HepG2 (cell line): Measurements from ENCODE around the gene DENND5B. TPM values are rescaled to one million over a fixed set of nuclear protein-coding genes. Genes with fewer than 3 reads are reported as not detected.
"Not testable (repeated sequence)": the region's sequence is repeated elsewhere in the genome, so short reads cannot be mapped to it uniquely, and the experiment has no call there.

Experiments
- ATAC-seq: fragments of 200-7000 bp; cut with Tn5 transposase; 3 replicates; pipeline ENCODE4 v1.9.1; 2020; ENCODE audit warnings: mild to moderate bottlenecking, moderate library complexity
- BruUV-seq: library from RNA; stranded (reverse); fragments of 400-500 nt; replicated peaks from 2 replicates; lab custom pipeline; 2021; lab: Mats Ljungman, UMichigan
- CTCF ChIA-PET: fragments of 300-600 bp; formaldehyde crosslinking; extraction: SDS; loops from one replicate; lab custom pipeline; 2021; ENCODE audit warnings: low total read pairs, inconsistent platforms, low intra/inter-chr PET ratio; lab: Yijun Ruan, JAX
- POLR2A ChIA-PET: fragments of 350-600 bp; sonication (Branson Sonifier 250); formaldehyde crosslinking; loops from one replicate; lab custom pipeline; 2020; ENCODE audit warnings: antibody characterized with exemption, inconsistent platforms; lab: Yijun Ruan, JAX
- DNase-seq: peaks from one replicate; pipeline ENCODE4 v3.0.0-alpha.2; 2015; ENCODE audit warnings: low spot score
- FAIRE-seq: peaks from 3 replicates; lab custom pipeline; 2011; peaks lifted over from hg19 to GRCh38; lab: Jason Lieb, UNC
- H2AFZ ChIP-seq: one replicate; pipeline ENCODE4 v1.6.1; 2011; ENCODE audit warnings: low read length, inconsistent platforms
- H3K27ac ChIP-seq: fragments of 300-600 bp; 3 replicates; pipeline ENCODE4 v1.8.0; 2011; ENCODE audit warnings: mixed run types, mild to moderate bottlenecking, mixed read lengths, low read length, inconsistent platforms; ENCODE audit not compliant: insufficient read depth; ENCODE audit errors: extremely low read length
- H3K27me3 ChIP-seq, 2 experiments: fragments of 200-600 bp in 1 of 2; 2 replicates in 1 of 2; 3 replicates in 1 of 2; pipeline versions ENCODE4 v1.6.0 to v1.8.0; 2011; ENCODE audit warnings: low read length in 2 of 2, mild to moderate bottlenecking in 2 of 2, moderate library complexity in 2 of 2, inconsistent platforms in 1 of 2; ENCODE audit not compliant: insufficient read depth in 2 of 2, control insufficient read depth in 1 of 2
- H3K36me3 ChIP-seq, 2 experiments: fragments of 200-600 bp in 1 of 2; replicated peaks in 1 of 2; 2 replicates in 1 of 2; 3 replicates in 1 of 2; pipeline versions ENCODE4 v1.5.1 to v1.8.0; 2011; ENCODE audit warnings: low read length in 2 of 2, inconsistent platforms in 1 of 2; ENCODE audit not compliant: insufficient read depth in 2 of 2, control insufficient read depth in 1 of 2
- H3K4me1 ChIP-seq: 2 replicates; pipeline ENCODE4 v1.5.1; 2012; ENCODE audit warnings: low read length, inconsistent platforms; ENCODE audit not compliant: insufficient read depth
- H3K4me2 ChIP-seq: 2 replicates; pipeline ENCODE4 v1.6.0; 2011; ENCODE audit warnings: low read depth, low read length, inconsistent platforms
- H3K4me3 ChIP-seq, 3 experiments: fragments of 200-600 bp in 1 of 3; sonication (generic), shearing (Covaris generic) in 1 of 3; replicated peaks in 1 of 3; 2 replicates each; pipeline ENCODE4 v1.5.1; 2011 to 2016; ENCODE audit warnings: low read length in 3 of 3, inconsistent platforms in 2 of 3, low read depth in 2 of 3, mild to moderate bottlenecking in 2 of 3, control low read depth in 1 of 3, mixed read lengths in 1 of 3; ENCODE audit not compliant: insufficient read depth in 1 of 3
- H3K79me2 ChIP-seq: one replicate; pipeline ENCODE4 v1.6.1; 2011; ENCODE audit warnings: low read length, inconsistent platforms; ENCODE audit not compliant: insufficient read depth
- H3K9ac ChIP-seq: 2 replicates; pipeline ENCODE4 v1.6.0; 2011; ENCODE audit warnings: mild to moderate bottlenecking, low read depth, low read length, inconsistent platforms; ENCODE audit not compliant: insufficient read depth
- H3K9me3 ChIP-seq: 2 replicates; pipeline ENCODE4 v1.5.1; 2012; ENCODE audit warnings: mild to moderate bottlenecking, low read length
- H4K20me1 ChIP-seq: 2 replicates; pipeline ENCODE4 v1.6.0; 2011; ENCODE audit warnings: inconsistent platforms, mild to moderate bottlenecking, low read length, moderate library complexity; ENCODE audit not compliant: insufficient read depth
- DPF2 ChIP-seq: sonication (generic); formaldehyde crosslinking; IDR thresholded peaks from 2 replicates; pipeline ENCODE4 v1.4.0; 2020; ENCODE audit warnings: mild to moderate bottlenecking, low read depth, missing genetic modification reagents, borderline replicate concordance
- WGBS: methylation state at CpG from one replicate; pipeline ENCODE4 v1.1.6; 2017; ENCODE audit warnings: low lambda C conversion rate; 5-methylcytosine and 5-hydroxymethylcytosine counted together
- in situ Hi-C: cut with HindIII; loops from 2 replicates; pipeline ENCODE4 v1.10.0; 2017; ENCODE audit warnings: low pct_unique_long_range_greater_than_20kb; ENCODE audit not compliant: extremely low pct_ligation_motif_present
- intact Hi-C: fragments of 100-400 bp; cut with micrococcal nuclease; formaldehyde crosslinking; loops from one replicate; pipeline ENCODE4 v1.10.0; 2022; ENCODE audit not compliant: unreplicated experiment
- polyA plus RNA-seq, 8 experiments: library from polyadenylated mRNA; depleted of rRNA in 3 of 8; stranded (reverse) in 7 of 8; unstranded in 1 of 8; fragments of >200 nt; fragmentation: Illumina TruSeq in 4 of 8; extraction: Trizol in 4 of 8; gene quantifications; 2 replicates each; pipeline versions ENCODE4 v1.2.1 to v1.2.3, GENCODE V29; 2011 to 2016; ENCODE audit warnings: low read depth in 4 of 8, missing spikeins in 1 of 8, mixed read lengths in 1 of 8; ENCODE audit not compliant: insufficient read depth in 1 of 8
- total RNA-seq, 5 experiments: library from RNA; depleted of rRNA; stranded (reverse); fragments of >200 nt; fragmentation: Illumina TruSeq; extraction: Trizol; gene quantifications; 2 replicates each; pipeline ENCODE4 v1.2.3, GENCODE V29; 2016; ENCODE audit warnings: low read depth in 1 of 5

Gene DENND5B
- total and polyA plus RNA-seq, 2 of the 13 experiments (the other 11 are each of a cell fraction or from before 2014, with no cell fraction given): 14.7 to 18.7 TPM

DNA sequence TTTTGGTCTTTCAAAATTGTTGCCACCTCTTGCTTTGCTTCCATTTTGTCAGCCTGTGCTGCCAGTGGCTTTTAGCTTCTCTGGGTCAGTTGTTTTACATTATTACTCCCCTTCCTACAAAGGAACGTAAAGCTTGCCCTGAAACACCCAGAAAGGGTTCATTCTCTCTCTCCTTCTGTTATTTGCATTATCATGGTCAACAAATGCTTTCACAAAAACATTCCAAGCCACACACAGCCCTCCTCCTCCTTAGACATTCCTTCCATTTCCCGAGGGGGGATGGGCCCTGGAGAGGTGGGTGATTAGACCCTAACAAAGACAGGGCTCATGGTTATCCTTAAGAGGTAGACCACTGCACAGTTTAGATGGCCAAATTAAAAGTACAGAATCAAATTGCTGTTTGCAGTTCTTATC, 204.6 kb downstream of the DENND5B start:
- H3K27me3 ChIP-seq: no peaks in the 10 kb centered on the region
- H2AFZ ChIP-seq: no peak overlapping the region
- H4K20me1 ChIP-seq: no peaks in the 10 kb centered on the region
- no peak for TF ChIP-seq DPF2 (CRISPR knock-in tag)
- no peak overlapping the region for H3K4me3 ChIP-seq
- no peak overlapping the region for H3K9ac ChIP-seq
- H3K4me2 ChIP-seq: no peak overlapping the region
- WGBS: 83% methylated on average over 2 of the region's 2 CpGs
- ATAC-seq: no peak
- no peaks in the 10 kb centered on the region for H3K4me1 ChIP-seq
- TSS peak; percentile 36 for BruUV-seq
- intact Hi-C loops: no loop called here
- no peaks in the 10 kb centered on the region for H3K79me2 ChIP-seq
- no peak overlapping the region for H3K27ac ChIP-seq
- no peaks in the 10 kb centered on the region for H3K9me3 ChIP-seq
- ChIA-PET CTCF (no interaction called here), POLR2A (no interaction called here)
- FAIRE-seq: no peak
- DNase-seq: no peak
- H3K36me3 ChIP-seq: peaks cover 9 to 37% of the 10 kb centered on the region in 2 experiments
- in situ Hi-C loops: loop anchor here (25.0 kb wide), 1 partner anchor 926 kb away; no protein-coding TSS in a partner anchor

DNA sequence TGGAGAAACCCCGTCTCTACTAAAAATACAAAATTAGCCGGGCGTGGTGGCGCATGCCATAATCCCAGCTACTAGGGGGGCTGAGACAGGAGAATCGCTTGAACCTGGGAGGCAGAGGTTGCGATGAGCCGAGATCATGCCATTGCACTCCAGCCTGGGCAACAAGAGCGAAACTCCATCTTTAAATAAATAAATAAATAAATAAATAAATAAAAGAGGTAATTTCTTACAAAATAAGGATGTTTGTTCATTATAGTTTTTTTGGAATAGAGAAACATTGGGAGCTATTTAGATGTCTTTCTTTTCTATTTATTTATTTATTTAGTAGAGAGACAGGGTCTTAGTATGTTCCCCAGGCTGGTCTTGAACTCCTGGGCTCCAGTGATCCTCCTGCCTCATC, 213.7 kb downstream of the DENND5B start:
- POLR2A ChIA-PET, H3K27ac ChIP-seq, H3K9me3 ChIP-seq, H3K4me3 ChIP-seq, FAIRE-seq, intact Hi-C loops, H3K79me2 ChIP-seq, H3K4me2 ChIP-seq, H3K36me3 ChIP-seq, H3K27me3 ChIP-seq, H2AFZ ChIP-seq, BruUV-seq, DNase-seq, H3K4me1 ChIP-seq, H3K9ac ChIP-seq, ATAC-seq, H4K20me1 ChIP-seq, CTCF ChIA-PET: not testable (repeated sequence)
- in situ Hi-C loops: loop anchor here (25.0 kb wide), 1 partner anchor 935 kb away; no protein-coding TSS in a partner anchor
- 84% methylated on average over 8 of the region's 8 CpGs for WGBS

DNA sequence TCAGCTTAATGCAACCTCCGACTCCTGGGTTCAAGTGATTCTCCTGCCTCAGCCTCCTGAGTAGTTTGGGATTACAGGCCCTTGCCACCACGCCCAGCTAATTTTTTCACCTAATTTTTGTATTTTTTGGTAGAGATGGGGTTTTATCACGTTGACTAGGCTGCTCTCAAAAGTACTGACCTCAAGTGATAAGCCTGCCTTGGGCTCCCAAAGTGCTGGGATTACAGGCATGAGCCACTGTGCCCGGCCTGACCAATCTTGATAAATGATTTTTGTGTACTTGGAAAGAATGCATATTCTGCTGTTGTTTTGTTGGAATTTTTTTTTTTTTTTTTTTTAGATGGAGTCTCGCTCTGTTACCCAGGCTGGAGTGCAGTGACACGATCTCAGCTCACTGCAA, 215.5 kb downstream of the DENND5B start:
- H3K27ac ChIP-seq, ATAC-seq, BruUV-seq, DNase-seq, H3K4me3 ChIP-seq, H3K9me3 ChIP-seq, intact Hi-C loops, H3K27me3 ChIP-seq, H3K79me2 ChIP-seq, FAIRE-seq, CTCF ChIA-PET, H3K36me3 ChIP-seq, H3K9ac ChIP-seq, H4K20me1 ChIP-seq, H3K4me2 ChIP-seq, H2AFZ ChIP-seq: not testable (repeated sequence)
- POLR2A ChIA-PET: interaction anchor here (1.3 kb wide), 1 partner anchor 13 kb away, joined by 5 read pairs; no protein-coding TSS in a partner anchor
- in situ Hi-C loops: loop anchor here (25.0 kb wide), 1 partner anchor 937 kb away; no protein-coding TSS in a partner anchor
- 21% methylated on average over 6 of the region's 6 CpGs for WGBS
- peaks cover 14% of the 10 kb centered on the region for H3K4me1 ChIP-seq
